GM15510 (cell line): ENCODE data around the gene PPP1R10.

Source experiments
- POLR2A ChIP-seq: IDR thresholded peaks from 3 replicates; pipeline ENCODE4 v1.6.1; 2011; ENCODE audit warnings: borderline replicate concordance; ENCODE audit not compliant: insufficient read length; ENCODE audit errors: extremely low read depth

PPP1R10 gene

DNA sequence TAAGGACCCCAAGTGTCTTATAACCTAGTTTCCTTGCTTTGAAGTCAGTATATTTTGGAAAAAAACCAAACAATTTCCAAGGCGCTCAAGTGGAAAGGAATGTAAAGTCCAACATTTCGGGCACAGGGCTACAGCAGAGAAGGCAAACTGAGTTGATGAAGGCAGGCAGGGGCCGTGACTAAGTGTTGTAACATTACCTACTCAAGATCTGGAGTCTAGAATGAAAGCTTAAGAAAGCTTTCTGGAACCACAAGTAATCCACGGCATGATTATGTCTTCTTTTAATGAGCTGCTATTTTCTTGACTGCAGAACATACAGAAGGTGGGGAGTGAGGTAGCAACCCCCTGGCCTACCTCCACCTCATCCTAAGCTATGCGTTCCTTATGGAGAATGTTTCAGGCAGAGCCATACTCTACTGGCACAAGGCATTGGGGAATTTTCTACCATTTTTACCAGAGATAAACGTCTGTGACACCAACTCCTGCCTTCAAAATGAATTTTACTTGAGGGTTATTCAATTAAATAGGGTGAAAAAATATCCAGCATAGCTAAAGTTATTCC lies 4.3 kb downstream of the PPP1R10 start:
- TF ChIP-seq POLR2A, result peak; percentile 9

DNA sequence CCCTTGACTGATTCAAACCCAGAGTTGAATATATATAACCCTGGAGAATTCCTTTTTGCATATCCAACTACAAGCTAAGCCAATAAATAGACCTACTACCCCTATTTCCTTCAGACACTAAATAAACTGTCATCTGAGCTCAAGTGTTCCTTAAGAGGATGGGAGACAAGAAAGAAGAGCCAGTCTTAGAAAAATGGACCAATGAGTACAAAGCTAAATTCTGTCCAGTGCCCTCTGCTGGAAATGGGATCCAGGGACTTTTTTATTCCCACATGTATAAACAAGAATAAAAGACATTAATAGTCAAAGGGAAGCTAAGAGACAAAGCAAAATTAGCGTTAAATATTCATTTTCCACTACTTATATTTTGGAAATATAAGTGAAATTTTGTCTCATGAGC lies 4.8 kb downstream of the PPP1R10 start:
- peak; percentile 14 for TF ChIP-seq POLR2A

DNA sequence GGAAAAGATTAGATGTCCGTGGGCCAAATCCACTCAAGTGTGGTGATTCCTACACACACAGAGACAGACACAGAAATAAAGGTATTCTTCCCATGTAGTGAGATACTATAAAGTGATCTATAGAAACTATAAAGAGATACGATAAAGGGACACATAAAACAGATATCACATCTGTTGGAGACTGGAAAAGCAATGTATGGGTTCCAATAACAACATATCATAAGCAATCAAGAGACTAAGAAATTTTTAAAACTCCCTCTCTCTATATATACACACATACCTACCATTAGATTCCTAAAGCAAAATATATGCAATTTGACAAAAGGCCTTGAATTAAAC lies 5.2 kb downstream of the PPP1R10 start:
- TF ChIP-seq POLR2A, result no peak

DNA sequence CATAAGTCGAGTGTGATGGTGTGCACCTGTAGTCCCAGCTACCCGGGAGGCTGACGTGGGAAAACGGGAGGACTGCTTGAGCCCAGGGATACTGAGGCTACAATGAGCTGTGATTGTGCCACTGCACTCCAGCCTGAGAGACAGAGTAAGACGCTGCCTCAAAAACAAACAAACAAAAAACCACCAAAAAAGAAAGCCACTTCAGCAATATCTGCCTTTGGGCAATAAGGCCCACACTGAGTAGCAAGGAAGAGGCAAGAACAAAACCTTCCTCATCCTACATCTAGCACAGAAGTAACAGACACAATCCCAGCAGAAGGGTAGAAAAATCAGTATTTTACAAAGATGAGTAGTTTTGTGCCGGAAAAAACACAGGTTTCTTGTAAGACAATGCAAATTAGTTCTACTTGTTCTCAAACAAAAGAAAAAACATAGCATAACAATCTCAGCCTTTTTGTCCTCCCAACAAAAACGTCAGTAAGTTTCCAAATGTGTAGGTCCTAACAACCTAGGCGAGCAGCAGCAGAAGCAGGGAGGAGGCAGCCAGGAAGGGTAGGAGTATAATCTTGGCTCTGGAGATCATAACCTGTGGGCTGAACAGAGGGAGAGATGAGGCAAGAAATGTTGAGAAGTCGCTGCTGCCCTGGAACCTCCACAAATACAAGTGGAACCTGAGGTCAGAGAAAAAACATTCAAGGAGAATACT lies 5.7 kb downstream of the PPP1R10 start:
- TF ChIP-seq POLR2A, result no peak

DNA sequence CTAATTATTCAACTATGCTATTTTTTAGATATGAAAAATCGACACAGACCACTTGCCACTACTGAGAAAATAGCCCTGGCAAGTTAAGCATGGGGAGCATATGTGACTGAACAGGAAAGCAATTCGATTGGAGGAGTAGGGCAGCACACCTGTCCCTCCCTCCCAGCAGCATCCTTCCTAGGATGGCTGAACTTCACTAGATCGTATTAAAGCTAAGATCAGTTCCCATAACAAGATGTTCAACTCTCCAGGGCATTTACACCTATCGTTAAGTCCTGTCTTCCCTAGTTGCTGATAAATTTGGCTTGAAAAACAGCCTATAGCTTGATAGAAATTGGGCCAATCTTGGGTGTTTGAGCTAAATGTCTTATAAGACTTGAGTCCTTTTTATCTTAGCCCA lies 7.0 kb downstream of the PPP1R10 start:
- no peak for TF ChIP-seq POLR2A

DNA sequence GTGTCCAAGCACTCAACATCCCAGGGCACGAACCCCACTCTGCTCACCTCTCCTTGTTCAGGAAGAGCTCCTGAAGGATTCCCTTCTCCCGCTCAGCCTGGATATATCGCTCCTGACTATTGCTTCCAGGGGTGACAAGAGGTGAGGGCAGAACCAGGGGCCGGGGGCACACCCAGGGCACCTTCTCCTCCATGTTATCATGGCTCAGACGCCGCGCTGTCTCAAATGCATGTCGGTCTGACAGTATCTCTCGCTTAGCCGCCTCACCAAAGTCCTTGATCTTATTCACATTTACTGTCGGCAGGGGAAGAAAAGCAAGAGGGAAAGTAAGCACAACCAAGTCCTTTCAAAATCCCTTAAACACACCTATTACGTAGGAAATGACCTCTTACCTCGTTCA lies 13.1 kb downstream of the PPP1R10 start:
- TF ChIP-seq POLR2A, result no peak

DNA sequence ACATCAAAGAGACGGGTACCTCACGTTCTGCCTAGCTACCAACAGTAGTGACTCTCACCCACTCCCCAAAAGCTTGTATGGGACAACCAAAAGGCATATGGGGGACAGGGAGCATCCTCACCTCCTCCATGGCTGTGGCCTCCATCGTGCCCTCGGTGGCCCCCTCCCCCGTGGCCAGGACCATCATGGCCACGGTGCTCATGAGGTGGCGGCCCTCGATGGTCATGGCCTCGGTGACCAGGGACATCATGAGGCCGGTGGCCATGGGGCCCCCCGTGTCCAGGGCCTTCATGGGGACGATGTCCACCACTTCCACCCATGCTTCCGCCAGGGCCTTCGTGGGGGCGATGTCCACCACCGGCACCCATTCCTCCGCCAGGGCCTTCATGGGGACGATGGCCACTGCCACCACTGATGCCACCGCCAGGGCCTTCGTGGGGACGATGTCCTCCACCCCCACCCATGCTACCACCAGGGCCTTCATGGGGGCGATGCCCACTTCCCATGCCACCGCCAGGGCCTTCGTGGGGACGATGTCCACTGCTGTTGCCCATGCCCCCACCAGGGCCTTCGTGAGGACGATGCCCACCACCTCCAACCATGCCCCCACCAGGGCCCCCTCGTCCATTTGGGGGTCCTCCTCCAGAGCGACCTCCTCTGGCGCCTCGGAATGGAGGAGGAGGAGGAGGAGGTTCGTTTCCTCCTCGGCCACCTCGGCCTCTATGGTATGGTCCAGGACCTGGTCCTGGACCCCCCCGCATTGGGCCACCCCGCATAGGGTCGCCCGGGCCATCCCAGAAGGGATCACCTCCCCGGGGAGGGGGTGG lies 15.0 kb downstream of the PPP1R10 start:
- no peak for TF ChIP-seq POLR2A

DNA sequence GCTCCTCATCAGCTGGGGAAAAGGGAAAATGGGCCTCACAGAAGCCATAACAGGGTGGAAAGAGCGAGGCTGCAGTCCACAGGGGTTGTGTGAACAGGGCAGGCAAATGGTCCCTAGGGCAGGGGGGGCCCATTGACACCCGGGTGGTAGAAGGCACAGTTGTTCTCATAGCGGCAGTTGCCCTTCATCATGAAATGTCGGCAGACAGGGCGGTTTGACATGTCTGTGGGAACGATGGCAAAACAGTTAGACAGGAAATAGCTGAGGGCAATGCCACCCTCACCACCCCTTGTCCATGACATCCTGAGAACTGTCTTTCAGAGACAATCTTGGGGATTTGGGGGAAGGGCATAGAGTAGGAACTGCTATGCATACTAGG lies 15.6 kb downstream of the PPP1R10 start:
- no peak for TF ChIP-seq POLR2A

DNA sequence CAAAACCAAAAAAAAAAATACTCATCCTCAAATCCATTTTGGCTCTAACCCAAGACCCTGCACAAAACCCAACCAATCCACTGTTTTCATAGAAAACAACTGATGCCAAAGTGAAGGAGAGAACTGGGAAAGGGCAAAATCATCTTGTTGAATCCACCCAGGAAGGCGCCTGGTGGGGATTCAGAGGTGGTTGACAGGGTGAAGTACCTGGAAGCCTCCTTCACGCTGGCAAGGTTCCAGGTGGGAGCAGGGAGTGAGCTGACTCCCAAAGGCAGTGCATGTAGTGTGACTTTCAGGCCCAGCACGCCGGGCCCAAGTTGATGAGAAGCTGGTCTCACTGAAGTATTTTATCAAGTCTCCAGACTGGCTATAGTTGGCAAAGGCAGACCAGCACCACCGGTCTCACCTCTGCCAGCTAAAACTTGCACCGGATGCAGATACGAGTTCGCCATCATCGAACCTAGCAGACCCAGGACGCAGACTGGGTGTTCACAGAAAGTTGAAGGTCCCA lies 16.5 kb downstream of the PPP1R10 start:
- TF ChIP-seq POLR2A, result peak; percentile 24

DNA sequence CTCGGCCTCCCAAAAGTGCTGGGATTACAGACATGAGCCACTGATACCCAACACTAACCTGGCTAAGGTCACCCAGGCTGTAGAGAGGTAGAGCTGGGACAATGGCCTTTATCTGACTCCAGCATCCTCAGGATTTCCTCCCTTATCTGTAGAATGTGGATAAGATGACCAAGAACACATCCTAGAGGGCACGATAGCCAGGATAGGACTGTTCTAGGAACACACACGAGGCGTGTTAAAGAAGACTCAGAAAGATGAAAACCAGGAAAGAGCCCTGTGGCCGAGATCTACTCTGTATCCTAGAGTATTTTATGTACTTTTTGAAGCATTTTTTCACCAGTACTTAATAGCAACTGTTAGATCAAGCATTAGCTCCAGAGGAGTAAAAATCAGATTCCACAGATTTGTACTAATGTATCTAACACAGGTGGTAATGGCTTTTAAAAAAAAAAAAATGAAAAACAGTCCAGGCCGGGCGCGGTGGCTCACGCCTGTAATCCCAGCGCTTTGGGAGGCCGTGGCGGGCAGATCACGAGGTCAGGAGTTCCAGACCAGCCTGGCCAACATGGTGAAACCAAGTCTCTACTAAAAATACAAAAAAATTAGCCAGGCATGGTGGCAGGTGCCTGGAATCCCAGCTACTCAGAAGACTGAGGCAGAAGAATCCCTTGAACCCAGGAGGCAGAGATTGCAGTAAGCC lies 17.3 kb downstream of the PPP1R10 start:
- TF ChIP-seq POLR2A, result no peak

DNA sequence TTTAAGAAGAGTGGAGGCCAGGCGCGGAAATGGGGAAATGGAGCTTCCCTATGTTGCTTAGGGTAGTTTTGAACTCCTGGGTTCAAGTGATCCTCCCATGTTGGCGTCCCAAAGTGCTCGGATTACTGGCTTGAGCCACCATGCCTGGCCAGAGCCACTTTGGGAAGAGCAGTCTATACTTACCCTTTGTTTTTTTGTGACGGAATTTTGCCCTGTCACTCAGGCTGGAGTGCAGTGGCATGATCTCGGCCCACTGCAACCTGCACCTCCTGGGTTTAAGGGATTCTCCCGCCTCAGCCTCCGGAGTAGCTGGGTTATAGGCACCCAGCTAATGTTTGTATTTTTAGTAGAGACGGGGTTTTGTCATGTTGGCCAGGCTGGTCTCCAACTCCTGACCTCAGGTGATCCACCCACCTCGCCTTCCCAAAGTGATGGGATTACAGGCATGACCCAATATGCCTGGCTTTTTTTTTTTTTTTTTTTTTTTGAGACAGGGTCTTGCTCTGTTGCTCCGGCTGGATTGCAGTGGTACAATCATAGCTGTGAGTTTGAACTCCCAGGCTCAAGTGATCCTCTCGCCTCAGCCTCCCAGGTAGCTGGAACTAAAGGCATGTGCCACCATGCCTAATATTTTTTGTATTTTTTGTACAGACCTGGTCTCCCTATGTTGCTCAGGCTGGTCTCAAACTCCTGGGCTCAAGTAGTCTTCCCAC lies 18.0 kb downstream of the PPP1R10 start:
- TF ChIP-seq POLR2A, result no peak

DNA sequence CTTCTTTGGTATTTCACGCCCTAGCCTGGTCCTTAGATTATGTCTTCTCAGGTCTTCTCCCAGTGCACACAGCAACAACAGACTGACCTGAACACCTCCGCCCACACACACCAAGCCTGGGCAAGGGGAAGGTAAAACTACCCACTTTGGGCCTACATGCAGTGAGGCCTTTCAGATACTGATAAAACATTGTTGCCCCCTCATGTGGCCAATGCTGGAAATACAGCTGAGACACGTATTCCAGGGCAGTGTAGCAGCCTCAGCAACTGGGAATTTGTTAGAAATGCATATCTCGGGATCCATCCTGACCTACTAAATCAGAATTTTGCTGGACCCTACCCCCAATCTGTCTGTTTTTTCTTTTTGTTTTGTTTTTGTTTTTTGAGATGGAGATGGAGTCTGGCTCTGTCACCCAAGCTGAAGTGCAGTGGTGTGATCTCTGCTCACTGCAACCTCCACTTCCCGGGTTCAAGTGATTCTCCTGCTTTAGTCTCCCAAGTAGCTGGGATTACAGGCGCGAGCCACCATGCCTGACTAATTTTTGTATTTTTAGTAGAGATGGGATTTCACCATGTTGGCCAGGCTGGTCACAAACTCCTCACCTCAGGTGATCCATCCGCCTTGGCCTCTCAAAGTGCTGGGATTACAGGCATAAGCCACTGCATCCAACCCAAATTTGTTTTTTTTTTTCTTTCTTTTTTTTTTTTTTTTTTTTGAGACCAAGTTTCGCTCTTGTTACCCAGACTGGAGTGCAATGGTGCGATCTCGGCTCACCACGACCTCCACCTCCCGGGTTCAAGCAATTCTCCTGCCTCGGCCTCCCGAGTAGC lies 19.5 kb downstream of the PPP1R10 start:
- peak; percentile 18 for TF ChIP-seq POLR2A

DNA sequence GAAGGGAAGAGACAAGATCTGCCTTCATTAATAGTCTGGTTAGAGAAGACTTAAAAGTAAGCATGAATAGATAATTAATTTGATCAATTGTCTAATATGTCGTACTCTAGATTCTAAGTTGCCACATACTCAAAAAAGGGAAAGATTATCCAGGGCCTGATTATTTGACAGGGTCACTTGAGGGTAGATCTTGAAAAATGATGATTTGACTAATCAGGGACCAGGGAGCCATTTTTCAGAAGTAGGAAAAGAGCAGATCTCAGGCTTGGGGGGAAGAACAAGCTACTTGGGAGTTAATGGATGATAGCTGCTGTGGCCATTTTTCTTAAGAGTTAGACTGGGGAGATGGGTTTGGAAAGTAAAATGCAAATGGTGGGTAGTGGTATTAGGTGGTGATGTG lies 24.8 kb downstream of the PPP1R10 start:
- no peak for TF ChIP-seq POLR2A

DNA sequence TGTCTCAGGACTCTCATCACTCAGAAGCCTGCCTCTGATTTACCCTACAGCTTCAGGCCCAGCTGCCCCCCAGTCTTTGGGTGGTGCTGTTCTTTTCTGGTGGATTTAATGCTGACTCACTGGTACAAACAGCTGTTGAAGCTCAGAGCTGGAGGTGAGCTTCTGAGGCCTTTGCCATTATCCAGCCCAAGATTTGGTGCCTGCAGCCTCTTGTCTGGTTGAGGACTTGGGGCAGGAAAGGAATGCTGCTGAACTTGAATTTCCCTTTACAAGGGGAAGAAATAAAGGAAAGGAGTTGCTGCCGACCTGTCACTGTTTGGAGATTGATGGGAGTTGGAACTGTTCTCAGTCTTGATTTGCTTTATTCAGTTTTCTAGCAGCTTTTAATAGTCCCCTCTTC lies 26.0 kb downstream of the PPP1R10 start:
- no peak for TF ChIP-seq POLR2A
